NCI-H748 (cell line): ENCODE measurements around the gene CA11.

Experiments used
- DNase-seq: peaks from one replicate; lab custom pipeline; 2025; ENCODE audit not compliant: unreplicated experiment; lab: John Stamatoyannopoulos, UW

Gene CA11

GRCh38 chr19:48629599-48630295 is 16.2 kb downstream of the CA11 start:
- DNase-seq, result peak; percentile 92

GRCh38 chr19:48629297-48629598 is 16.7 kb downstream of the CA11 start:
- no peak for DNase-seq

- DNase-seq, result no peak
These were observed 17.3 kb downstream of the CA11 start for GRCh38 chr19:48628486-48629296.

- DNase-seq, result no peak
These were observed 18.1 kb downstream of the CA11 start for GRCh38 chr19:48627865-48628314.

- no peak for DNase-seq
These were observed 18.7 kb downstream of the CA11 start for GRCh38 chr19:48627201-48627864.

GRCh38 chr19:48625891-48626327 is 20.1 kb downstream of the CA11 start:
- DNase-seq, result no peak

GRCh38 chr19:48624791-48625723 is 20.9 kb downstream of the CA11 start:
- peak; percentile 40 for DNase-seq

- DNase-seq, result peak; percentile 100
These were observed 21.9 kb downstream of the CA11 start for GRCh38 chr19:48624067-48624594.

- peak; percentile 50 for DNase-seq
These were observed 22.4 kb downstream of the CA11 start for GRCh38 chr19:48623556-48624066.

GRCh38 chr19:48619692-48620585 is 26.0 kb downstream of the CA11 start:
- no peak for DNase-seq

GRCh38 chr19:48618916-48619691 is 26.9 kb downstream of the CA11 start, which contains the start of the genes RPL18 and SPHK2:
Gene RPL18 (minus strand): TSS chr19:48619178. CDS start chr19:48619143, 35 bp downstream.
Gene SPHK2 (plus strand): TSS chr19:48619506. CDS start chr19:48620515, 1,009 bp downstream.
- DNase-seq, result peak; percentile 100

GRCh38 chr19:48618278-48618915 is 27.6 kb downstream of the CA11 start:
- peak; percentile 39 for DNase-seq

- no peak for DNase-seq
These were observed 28.6 kb downstream of the CA11 start for GRCh38 chr19:48617146-48617937.

- DNase-seq, result no peak
These were observed 29.4 kb downstream of the CA11 start for GRCh38 chr19:48616491-48617056.

- DNase-seq, result no peak
These were observed 29.9 kb downstream of the CA11 start for GRCh38 chr19:48616041-48616436.

- no peak for DNase-seq
These were observed 30.6 kb downstream of the CA11 start for GRCh38 chr19:48615231-48616040.
